Fibroblast of skin of abdomen (primary cell): ENCODE data around the gene ACOT11.

Experiments used
- DNase-seq: peaks from one replicate; pipeline ENCODE4 v3.0.0-alpha.2; 2013

Gene ACOT11

DNA sequence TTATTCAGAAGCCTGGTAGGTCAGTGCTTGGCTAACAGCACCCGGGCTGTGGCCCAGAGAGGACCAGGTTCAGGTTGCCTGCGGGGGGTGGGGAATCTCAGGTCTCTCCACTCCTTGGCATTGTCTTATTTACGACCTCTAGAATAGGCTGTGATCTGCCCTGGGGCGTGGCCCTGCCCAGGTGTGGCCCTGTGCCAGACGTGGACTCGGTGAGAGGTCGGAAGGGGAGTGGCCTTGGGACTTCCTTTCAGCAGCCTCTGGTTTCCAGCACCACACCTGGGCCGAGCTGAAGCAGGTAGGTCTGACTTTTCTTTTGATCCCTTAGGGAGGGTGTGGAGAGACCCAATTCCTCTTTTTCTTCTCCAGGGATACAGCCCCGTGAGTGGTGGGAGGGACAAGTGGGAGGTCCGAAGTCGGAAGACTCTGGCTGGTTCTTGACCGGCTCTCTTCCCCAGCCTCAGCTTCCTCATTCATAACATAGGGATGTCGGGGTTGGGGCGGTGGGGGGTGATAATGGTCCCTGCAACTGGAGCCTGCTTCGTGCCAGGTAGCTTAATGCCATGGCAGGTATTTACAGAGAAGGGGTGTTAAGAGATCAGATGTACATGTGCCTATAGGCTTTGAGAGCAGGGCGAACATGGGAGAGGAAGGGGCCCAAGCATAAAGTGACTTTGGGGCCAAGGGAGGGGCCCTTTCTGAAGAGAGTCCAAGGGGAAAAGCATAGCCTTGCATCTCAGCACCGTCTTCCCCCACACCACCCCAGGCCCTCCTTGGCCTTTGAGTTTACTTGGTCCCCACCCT lies 16.5 kb downstream of the ACOT11 start:
- no peak for DNase-seq

DNA sequence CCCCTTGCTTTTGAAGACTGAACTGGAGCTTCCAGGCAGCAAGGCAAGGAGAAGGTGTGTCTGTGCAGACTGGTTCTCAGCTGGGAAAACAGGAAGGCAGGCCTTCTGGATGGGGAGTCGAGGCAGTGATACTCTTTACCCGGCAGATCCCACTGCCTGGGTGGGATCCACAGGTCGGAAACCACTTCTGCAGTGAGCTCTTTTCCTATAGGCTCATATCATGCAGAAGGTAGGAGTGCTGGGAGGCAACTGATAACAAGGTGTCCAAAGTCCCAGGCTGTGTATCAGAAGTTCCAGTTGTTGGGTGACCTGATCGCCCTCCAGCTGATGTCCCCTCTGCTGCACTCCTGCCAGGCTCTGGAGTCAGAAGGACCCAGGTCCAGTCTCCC lies 17.1 kb downstream of the ACOT11 start:
- no peak for DNase-seq

DNA sequence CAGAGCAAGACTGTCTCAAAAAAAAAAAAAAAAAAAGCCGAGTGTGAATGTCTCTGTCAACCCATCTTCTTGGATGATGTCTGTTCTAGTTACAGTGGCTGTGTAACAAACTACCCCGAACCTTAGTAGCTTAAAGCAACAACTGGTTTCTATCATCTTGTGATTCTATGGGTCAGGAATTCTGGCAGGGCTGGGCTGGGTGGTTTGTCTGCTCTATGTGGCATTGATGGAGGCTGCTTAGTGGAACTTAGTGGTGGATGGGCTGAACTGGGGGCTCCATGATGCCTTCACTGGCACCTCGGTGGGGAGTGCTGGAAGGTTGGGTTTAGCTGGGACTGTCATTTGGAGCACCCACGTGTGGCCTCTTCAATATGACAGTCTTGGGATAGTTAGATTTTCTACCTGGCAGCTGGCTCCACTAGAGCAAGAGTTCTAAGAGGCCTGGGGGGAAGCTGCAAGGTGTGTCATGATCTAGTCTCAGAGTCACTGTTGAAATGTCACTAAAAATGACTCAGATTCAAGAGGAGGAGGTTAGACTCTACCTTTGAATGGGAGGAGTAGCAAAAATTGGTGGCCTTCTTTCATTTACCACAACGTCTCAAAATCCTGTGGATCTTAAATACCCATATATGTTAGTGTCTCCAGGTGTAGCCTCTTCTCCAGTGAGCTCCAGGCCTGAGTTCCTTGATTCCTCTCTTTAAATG lies 18.6 kb downstream of the ACOT11 start:
- no peak for DNase-seq

- DNase-seq: no peak
Observed at GRCh38 chr1:54567961-54568360, 19.9 kb downstream of the ACOT11 start.

DNA sequence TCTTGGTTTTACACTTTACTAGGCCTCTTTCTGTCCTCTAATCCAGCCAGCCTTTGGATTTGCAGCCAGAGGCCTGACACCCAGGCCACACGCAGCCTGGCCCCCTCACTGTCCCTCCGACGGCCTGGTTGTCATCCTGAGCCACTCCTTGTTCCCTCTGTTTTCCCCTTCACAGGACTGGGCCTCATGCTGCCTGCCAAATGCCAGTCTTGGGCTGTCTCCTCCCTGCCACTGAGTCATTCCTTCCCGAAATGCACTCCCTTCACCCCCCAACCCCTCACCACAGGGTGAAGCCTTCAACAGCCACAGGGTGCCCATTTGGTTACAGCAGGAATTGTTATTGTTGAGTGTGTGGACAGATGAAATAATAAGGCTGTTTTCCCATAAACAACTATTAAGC lies 21.3 kb downstream of the ACOT11 start:
- peak; percentile 30 for DNase-seq

GRCh38 chr1:54570161-54570560 lies 22.1 kb downstream of the ACOT11 start:
- DNase-seq: no peak

DNA sequence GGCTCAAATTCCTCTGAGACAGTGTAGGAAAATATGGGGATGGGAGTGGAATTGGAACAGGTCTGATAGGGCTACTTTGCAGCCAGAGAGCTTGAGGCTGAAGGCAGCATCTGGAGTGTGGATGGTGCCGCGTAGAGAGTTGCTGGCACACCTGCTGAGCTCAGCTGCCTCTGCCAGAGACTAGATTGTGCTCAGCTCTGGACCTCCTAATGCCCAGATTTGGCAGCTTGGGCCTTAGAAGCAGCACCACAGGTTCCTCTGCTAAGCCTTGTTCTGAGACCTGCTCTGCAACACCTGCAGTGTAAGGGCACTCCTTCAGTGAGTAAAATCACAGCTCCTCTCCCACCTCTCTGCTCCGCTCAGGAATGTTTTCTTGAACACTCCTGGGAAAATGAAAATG lies 23.3 kb downstream of the ACOT11 start:
- DNase-seq: no peak

DNA sequence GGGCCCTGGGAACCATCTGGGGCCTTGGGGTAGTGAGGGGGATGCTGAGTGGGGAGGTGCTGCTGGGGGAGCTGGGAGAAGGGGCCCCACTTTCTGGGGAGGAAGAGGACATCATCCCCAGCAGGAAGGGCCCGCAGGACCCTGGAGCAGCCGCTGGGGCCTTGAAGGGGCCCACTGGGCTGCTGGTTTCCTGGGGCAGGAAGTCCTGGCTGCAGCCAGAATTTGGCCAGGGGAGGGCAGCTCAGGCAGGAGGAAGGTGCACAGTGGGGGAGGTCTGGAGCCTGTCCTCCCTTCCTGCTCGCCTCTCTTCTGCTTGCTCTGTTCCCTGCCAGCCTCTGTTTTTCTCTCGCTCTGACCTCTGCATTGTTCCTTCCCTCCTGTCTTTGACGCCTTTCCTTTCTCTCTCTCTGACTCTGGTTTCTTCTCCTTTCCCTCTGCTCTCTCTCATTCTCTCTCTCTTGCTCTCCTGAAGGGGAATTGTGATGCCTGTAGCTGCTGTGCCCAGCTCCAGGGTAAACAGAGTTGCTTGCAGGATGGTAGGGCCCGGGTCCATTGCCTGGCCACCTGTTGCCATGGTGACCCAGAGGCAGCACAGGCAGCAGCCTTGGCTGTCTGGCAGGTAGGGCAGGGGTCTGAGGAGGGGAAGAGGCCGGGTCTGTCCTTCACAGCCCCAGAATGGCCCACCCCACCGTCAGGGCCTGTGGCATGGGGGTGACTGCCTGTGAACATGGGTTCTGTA lies 23.9 kb downstream of the ACOT11 start:
- no peak for DNase-seq

DNA sequence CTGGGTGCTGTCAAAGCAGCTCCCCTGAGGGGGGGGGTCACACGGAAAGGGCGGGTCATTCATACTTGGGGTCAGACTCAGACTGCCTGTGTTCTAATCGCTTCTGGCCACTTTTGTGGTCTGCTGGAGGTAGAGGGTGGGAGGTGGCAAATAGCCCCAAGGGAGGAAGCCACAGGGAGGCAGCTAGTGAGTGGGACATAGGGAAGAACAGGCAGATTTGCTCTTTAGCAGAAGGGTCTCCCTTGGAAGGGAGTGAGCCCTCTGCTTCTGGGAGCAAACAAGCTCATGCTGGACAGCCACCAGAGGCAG lies 24.5 kb downstream of the ACOT11 start:
- no peak for DNase-seq

DNA sequence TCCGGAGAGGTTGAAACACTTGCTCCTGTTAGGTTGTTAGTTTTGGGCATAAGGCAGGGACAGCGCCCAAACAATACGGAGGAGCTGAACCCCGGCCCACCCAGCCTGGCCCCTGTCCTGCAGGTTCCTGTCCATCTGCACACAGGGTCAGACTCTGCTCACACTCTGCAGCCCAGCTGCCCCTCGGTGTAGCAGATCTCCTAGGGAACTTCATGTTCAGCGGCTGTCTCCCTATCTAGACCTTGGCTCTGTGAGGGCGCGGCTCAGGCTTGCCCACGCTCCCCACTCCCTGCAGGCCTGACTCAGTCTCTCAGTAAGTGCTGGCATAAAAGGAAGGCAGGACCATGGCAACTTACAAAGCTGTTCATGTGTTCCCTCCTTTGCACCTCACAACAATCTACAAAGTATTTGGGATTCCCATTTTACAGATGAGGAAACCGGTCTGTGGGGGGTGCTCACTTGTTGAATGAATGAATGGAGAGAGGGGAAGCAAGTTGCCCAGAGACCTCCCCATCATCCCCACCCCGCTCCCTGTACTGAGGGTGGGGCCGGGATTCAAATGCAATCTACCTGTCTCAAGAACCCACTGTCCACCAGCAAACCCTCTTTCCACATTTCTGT lies 26.2 kb downstream of the ACOT11 start:
- no peak for DNase-seq

GRCh38 chr1:54575161-54575560 lies 27.1 kb downstream of the ACOT11 start:
- DNase-seq: no peak

GRCh38 chr1:54575605-54576290 lies 27.7 kb downstream of the ACOT11 start:
- no peak for DNase-seq

GRCh38 chr1:54577612-54578011 lies 29.6 kb downstream of the ACOT11 start:
- DNase-seq: peak; percentile 31

DNA sequence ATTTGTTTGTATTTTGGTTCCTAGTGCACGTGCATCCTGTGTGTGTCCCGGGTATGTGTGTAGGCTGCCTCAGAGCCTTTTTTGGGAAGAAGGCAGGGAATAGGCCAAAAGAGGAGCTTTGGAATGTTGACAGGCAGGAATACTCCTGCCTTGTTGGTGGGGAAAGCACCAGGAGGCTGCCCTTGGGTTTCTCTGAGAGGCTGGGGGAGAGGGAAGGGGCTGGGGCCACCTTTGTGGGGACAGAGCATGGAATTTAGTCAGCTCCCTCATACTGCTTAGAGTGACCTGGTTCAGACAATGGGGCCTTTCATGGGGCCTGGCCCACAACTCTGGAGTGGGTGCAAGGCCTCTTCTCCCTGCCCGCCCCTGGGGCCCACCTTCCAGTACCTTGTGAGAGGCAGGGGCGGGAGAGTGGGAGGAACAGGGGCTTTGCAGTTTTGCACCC lies 31.3 kb downstream of the ACOT11 start:
- no peak for DNase-seq

DNA sequence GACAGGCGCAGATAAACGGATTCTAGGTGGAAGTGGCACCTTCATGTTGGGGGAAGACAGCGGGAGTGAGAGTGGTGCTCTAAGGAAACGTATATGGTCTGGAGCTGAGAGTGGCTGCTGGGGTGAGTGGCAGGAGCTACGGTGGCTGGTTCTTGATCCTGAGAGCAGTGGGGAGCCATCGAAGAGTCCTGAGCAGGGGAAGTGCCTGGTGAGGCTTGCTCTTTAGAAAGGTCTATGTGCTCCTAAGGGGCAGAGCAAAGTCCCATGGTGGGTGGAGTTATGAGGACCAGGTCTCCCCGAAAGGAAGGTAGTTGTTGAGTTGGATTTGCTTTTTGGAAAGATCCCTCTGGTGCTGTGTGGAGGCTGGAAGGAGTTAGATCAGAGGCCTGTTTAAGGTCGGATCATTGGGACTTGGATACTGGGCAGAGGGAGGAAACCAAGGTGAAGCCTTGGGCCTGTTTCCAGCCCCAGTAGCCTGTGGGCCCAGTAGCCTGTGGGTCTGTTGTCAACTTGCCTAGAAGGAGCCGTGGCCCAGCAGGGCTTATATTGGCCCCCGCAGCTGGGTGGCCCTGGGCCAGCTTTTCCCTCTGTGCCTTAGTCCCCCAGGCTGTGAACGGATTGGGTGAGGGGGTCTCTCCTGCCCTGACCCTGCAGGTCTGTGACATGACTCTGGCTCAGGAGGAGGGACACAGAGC lies 33.0 kb downstream of the ACOT11 start:
- DNase-seq: no peak

DNA sequence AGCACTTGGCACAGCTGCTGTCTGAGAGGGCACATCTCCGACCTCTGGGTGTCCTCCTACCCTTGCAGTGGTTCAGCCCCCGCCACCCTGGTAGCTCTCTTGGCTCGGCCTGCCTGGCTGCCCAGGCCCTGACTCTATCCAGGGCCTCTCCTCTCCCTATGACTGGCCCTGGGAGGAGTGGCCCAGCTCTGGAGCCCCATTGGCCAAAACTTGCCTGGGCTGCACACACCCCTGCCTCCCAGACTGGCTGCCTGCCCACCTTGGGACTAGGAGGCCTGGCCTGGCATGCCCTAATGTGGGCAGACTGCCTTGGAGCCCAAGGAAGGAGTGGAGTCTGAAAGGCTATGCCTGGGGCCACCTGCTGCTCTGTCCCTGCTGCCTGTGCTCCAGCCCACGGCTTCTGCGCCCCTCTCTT lies 33.6 kb downstream of the ACOT11 start:
- DNase-seq: peak; percentile 40

DNA sequence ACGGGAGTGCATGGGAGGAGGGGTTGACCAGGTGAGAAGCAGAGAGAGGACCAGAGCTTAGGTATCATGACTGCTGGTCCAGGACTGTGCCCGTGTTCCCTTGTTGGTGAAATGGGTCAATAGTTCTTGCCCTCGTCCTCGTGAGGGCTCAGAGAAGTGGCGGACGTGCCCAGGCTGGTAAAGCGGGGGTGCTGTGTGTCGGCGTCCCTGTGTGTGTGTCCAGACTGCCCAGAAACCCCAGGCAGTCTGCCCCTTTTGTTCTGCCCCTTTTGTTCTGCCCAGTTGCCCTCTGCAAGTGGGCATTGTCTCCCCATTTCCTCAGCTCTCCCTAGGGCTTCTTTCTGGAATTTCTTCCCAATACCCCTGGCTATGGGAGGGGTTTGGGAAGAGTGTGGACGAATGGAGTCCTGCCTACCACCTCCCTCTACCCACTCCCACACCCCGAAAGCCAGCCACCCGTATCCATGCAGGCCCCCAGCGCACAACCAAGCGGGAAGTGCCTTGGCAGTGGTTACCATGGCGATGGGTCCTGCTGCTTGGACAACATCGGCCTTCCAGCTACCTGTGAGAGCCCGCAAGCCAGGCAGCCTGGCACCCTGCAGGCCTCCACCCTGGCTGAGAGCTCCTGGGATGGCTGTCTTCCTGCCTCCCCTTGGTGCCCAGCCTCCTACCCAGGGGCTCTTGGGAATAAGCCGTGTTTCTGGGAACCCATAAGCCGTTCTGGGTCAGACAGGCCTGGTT lies 34.7 kb downstream of the ACOT11 start:
- no peak for DNase-seq

DNA sequence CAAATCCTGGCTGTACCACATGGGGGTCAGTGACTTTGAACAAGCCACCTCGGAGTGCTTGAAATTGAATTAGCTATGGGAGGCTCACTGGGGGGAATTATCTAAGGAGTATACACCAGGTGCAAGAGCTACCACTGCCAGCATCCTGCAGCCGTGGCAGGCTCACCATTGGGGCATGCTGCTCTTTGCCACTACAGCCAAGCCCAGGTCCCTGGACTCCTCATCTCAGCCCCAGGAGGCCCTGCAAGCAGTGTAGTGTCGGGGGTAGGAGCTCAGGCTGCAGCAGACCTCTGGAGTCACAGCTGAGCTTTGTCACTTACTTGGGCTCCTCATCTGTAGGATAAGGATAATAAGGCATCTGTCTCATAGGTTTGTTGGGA lies 35.3 kb downstream of the ACOT11 start:
- DNase-seq: no peak

DNA sequence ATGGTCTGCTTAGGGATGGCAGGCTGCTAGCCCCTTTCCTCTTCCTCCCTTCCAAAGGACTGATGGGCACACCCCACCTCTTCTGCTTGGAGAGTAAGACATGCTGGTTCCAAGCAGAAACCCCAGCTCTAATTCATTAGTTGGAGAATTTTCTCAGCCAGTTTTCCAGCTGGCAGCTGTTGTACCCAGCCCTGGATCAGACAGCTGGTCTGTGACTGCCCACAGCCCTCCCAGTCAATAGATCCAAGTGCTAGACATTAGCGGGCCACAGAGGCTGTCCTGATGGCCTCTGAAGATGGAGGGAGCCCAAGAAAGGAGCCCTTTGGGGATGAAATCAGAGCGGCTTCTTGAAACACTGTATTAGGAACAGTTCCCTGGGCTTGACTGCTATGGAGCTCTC lies 35.8 kb downstream of the ACOT11 start:
- no peak for DNase-seq

DNA sequence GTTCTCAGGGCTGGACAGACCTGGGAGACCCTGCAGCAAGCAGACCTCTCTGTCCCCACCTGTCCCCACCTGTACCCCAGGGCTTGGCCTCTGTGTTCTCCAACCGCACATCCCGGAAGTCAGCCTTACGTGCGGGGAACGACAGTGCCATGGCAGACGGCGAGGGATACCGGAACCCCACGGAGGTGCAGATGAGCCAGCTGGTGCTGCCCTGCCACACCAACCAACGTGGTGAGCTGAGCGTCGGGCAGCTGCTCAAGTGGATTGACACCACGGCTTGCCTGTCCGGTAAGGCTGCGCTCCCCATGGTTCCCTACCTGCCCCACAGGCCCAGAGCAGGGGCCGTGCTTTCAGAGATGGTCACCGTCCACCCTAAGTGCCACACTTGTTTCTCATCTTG lies 36.5 kb downstream of the ACOT11 start:
- no peak for DNase-seq
